Neuron (in vitro differentiated cells): ENCODE measurements around the gene SLC38A9.
"Not testable (repeated sequence)": the region's sequence is repeated elsewhere in the genome, so short reads cannot be mapped to it uniquely, and the experiment has no call there.

ENCODE experiments used
- H2AFZ ChIP-seq: one replicate; pipeline ENCODE4 v1.6.1; 2013; ENCODE audit warnings: low read depth, mild to moderate bottlenecking, inconsistent platforms, low read length, moderate library complexity
- H3K27me3 ChIP-seq: one replicate; pipeline ENCODE4 v1.6.1; 2013; ENCODE audit warnings: low read length; ENCODE audit not compliant: insufficient read depth
- H3K36me3 ChIP-seq: one replicate; pipeline ENCODE4 v1.6.1; 2013; ENCODE audit warnings: low read length; ENCODE audit not compliant: insufficient read depth
- H3K4me1 ChIP-seq: one replicate; pipeline ENCODE4 v1.6.1; 2013; ENCODE audit warnings: low read length; ENCODE audit not compliant: insufficient read depth
- H3K4me3 ChIP-seq: 2 replicates; pipeline ENCODE4 v1.5.1; 2013; ENCODE audit warnings: mild to moderate bottlenecking, low read length, moderate library complexity
- H3K9me3 ChIP-seq: one replicate; pipeline ENCODE4 v1.6.1; 2013; ENCODE audit warnings: low read length

SLC38A9 gene

DNA sequence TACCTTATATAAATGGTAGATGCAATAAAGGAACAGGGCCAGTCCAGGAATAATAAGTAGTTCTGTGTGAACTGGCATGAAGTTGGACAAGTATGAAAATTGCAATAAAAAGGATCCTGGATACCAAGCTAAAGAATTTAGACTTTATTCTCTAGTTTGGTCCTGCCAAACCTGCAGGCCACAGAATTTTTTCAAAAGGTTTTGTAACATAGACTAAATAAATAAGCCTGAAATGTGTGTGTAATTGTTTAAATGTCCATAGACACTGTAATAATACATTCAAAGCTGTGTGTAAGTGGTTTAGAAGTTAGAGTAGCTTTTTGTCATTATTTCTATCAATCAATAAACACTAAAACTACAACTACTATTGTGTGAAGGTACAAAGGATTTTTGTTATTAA is 101.6 kb downstream of the SLC38A9 start:
- Histone ChIP-seq H3K9me3 (no peaks in the 10 kb centered on the region), H3K4me1 (no peaks in the 10 kb centered on the region), H3K27me3 (no peaks in the 10 kb centered on the region), H3K36me3 (no peaks in the 10 kb centered on the region), H2AFZ (no peak overlapping the region), H3K4me3 (no peak overlapping the region)

DNA sequence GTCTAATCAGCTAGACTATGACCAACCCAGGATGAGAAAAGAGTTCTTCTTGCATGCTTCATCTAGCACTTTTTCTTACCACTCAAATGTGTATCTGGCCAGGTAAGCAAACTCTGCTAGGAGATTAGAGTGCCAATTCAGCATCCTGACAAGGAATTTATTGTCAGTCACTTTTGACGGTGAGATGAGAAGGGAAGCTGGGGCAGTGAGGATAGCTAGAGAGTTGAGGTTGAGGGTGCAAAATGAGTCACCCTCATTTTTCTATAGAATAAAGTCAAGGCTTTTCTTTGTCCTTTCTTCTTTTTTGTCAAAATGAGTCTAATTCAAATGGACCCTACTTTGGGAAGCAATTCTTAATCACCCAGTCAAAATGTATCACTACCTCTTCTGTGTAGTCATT is 102.7 kb downstream of the SLC38A9 start:
- Histone ChIP-seq H3K9me3 (no peaks in the 10 kb centered on the region), H3K36me3 (no peaks in the 10 kb centered on the region), H3K4me3 (no peak overlapping the region), H3K27me3 (no peaks in the 10 kb centered on the region), H2AFZ (no peak overlapping the region), H3K4me1 (peaks cover 4% of the 10 kb centered on the region)

DNA sequence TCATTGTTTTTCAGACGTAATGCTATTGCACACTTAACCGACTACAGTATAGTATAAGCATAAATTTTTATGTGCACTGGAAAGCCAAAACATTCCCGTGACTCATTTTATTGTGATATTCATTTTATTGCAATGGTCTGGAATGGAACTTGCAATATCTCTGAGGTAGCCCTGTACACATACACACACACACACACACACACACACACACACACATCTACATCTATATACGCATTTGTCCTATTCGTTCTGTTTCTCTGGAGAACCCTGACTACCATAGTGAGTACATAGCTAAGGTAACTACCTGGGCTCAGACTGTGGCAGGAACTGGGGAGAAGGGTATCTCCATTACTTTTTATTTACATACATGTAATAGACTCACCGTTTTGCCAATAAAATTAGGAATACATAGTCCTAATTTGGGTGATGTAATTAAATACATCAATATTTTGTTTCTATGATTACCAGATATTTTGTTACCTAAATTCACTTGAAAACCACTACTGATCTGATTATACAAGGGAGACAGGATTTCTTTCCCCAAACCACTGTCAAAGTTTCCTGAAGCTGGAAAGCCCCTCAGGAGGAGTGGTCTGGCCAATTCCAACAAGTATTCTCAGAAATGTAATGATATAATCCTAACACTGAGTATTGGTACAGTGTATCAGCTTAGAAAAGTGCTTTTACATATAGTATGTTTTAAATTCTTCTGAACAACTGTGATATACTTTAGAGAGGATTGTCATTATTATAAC is 103.4 kb downstream of the SLC38A9 start:
- Histone ChIP-seq H3K4me3 (no peak overlapping the region), H3K27me3 (no peaks in the 10 kb centered on the region), H2AFZ (no peak overlapping the region), H3K4me1 (peaks cover 8% of the 10 kb centered on the region), H3K36me3 (no peaks in the 10 kb centered on the region), H3K9me3 (no peaks in the 10 kb centered on the region)

DNA sequence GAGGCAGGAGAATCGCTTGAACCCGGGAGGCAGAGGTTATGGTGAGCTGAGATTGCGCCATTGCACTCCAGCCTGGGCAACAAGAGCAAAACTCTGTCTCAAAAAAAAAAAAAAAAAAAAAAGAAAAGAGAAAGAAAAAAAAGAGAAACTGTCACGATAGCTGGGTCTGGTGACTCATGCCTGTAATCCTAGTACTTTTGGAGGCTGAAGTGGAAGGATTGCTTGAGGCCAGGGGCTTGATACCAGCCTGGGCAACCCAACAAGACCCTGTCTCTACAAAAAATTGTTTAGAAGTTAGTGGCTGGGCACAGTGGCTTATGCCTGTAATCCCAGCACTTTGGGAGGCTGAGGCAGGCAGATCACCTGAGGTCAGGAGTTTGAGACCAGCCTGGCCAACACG is 104.8 kb downstream of the SLC38A9 start:
- H3K9me3 ChIP-seq, H3K4me3 ChIP-seq, H3K36me3 ChIP-seq, H2AFZ ChIP-seq, H3K27me3 ChIP-seq: not testable (repeated sequence)
- peaks cover 18% of the 10 kb centered on the region for H3K4me1 ChIP-seq

DNA sequence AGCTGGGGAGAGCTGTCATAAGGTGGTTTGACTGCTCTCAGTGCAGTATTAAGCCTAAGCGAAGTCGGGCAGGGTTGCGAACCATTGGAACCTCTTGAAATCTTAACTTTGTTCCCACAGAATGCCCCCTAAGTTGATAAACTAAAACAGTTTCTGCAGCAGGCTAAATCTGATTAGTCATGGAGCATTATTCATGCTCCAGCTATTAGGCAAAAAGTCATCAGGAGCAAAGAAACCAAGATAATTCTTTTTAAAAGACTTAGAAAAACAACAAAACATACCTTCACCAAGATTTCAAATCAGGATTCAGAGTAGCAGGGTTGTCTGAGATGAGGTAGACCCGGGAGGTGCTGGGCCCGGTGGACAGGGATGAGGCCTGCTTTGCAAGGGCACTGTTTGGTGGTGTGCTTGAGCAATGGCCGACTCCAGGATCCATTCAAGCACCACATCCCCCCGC is 107.5 kb downstream of the SLC38A9 start:
- Histone ChIP-seq H3K4me3 (no peak overlapping the region), H3K36me3 (no peaks in the 10 kb centered on the region), H3K4me1 (peaks cover 38% of the 10 kb centered on the region), H2AFZ (no peak overlapping the region), H3K9me3 (no peaks in the 10 kb centered on the region), H3K27me3 (no peaks in the 10 kb centered on the region)

DNA sequence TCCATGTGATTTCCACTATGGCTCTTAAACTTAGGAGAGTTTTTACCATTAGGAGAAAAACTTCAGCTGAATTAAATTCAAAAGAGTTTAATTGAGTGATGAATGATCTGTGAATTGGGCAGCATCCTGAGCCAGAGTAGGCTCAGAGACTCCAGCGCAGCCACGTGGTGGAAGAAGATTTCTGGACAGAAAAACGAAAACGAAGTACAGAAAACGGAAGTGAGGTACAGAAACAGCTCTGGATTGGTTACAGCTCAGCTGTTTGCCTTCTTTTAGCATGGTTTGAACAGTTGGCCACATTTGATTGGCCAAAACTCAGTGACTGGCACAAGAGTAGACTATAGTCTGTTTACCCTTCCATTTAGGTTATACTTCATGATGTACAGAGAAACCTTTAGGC is 108.2 kb downstream of the SLC38A9 start:
- H3K36me3 ChIP-seq: no peaks in the 10 kb centered on the region
- no peak overlapping the region for H2AFZ ChIP-seq
- no peaks in the 10 kb centered on the region for H3K27me3 ChIP-seq
- no peak overlapping the region for H3K4me3 ChIP-seq
- H3K9me3 ChIP-seq: no peaks in the 10 kb centered on the region
- H3K4me1 ChIP-seq: peaks cover 38% of the 10 kb centered on the region

DNA sequence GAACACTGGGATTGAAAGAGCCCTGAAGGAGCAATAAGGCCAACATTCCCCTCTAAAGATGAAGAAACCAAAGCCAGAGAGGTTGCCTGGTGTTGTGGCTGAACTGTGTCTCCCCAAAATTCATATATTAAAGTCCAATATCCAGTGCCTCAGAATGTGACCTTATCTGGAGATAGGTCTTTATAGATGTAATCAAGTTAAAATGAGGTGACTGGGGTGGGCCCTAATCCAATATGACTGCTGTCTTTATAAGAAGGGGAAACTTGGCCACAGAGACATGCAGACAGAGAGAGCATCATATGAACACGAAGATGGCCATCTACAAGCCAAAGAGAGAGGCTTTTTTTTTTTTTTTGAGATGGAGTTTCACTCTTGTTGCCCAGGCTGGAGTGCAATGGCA is 110.5 kb downstream of the SLC38A9 start:
- H3K4me1 ChIP-seq: peaks cover 38% of the 10 kb centered on the region
- H3K27me3 ChIP-seq: no peaks in the 10 kb centered on the region
- no peaks in the 10 kb centered on the region for H3K9me3 ChIP-seq
- no peak overlapping the region for H3K4me3 ChIP-seq
- H3K36me3 ChIP-seq: no peaks in the 10 kb centered on the region
- H2AFZ ChIP-seq: peak overlapping the region; percentile 81

DNA sequence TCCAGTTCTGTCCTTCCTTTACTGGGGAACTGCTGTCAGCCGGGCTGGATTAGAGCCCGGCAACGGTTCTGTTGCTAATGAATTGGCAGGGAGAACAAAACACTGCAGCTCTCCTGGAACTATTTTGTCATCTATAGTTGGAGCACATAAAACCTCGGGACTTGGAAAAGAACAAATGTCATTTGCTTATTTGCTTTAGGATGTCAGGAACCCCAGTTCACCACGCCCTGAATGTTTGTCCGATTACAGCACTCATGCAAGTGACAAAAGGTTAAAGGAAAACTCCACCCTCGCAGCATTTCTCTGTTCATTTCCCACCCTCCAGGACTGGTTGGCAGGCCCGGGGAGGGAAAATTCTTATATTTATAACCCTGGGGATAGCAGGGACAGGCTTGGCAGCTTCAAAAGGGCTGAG is 110.9 kb downstream of the SLC38A9 start:
- H3K4me1 ChIP-seq: peaks cover 38% of the 10 kb centered on the region
- peak overlapping the region; percentile 12 for H3K4me3 ChIP-seq
- H3K27me3 ChIP-seq: no peaks in the 10 kb centered on the region
- H2AFZ ChIP-seq: peak overlapping the region; percentile 81
- no peaks in the 10 kb centered on the region for H3K36me3 ChIP-seq
- no peaks in the 10 kb centered on the region for H3K9me3 ChIP-seq

DNA sequence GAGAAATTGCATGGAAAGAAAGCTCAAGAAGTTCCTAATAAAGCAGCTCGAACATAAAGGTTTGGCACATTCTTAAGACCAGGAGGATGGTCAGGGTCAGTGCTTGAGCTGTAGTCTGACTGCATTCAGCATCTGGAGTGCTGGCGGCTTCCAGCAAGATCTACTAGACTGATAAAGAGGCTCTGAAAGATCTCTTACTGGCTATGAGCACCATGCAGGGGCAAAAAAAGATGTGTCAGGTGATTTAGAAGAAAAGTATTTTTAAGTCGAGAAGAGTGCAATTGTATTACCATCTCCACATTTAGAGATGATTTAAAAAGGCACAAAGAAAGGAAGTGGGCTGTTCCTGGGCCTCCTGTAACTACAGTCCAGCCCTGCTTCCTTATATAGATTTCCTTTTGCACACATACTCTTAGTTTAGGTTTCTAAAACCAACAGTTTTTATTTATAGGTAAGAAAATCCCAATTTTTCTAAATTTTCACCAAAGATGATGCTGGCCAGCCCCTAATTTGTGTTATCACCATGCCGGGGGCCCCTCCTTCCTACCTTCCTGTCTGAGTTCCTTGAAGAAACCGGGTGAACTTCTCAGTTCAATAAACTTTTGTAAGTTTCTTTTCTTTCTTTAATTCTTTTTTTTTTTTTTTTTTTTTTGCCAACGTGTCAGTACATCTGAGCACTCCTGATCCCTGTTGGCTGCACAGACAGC is 111.5 kb downstream of the SLC38A9 start:
- Histone ChIP-seq H3K9me3 (no peaks in the 10 kb centered on the region), H3K27me3 (no peaks in the 10 kb centered on the region), H2AFZ (peak overlapping the region; percentile 81), H3K36me3 (no peaks in the 10 kb centered on the region), H3K4me1 (peaks cover 38% of the 10 kb centered on the region), H3K4me3 (no peak overlapping the region)

DNA sequence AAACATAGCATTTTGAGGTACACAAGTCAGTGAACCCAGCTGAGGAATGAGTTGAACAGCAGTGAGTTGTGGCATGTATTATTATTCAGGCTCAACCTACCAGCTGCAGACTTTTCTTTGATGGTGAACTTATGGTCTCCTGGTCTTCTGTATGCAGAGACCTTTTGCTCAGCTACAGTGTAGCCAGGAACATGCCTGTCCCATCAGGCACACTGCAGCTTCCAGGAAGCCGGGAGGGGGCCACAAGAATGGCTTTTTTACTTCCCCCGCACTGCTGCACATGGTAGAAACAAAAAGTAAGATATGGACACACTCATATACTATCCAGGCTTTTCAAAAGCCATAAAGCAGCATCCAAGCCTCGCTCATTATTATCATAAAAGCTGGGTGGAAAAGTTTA is 112.0 kb downstream of the SLC38A9 start:
- Histone ChIP-seq H3K4me1 (peaks cover 38% of the 10 kb centered on the region), H3K36me3 (no peaks in the 10 kb centered on the region), H3K9me3 (no peaks in the 10 kb centered on the region), H3K4me3 (no peak overlapping the region), H3K27me3 (no peaks in the 10 kb centered on the region), H2AFZ (peak overlapping the region; percentile 0)

DNA sequence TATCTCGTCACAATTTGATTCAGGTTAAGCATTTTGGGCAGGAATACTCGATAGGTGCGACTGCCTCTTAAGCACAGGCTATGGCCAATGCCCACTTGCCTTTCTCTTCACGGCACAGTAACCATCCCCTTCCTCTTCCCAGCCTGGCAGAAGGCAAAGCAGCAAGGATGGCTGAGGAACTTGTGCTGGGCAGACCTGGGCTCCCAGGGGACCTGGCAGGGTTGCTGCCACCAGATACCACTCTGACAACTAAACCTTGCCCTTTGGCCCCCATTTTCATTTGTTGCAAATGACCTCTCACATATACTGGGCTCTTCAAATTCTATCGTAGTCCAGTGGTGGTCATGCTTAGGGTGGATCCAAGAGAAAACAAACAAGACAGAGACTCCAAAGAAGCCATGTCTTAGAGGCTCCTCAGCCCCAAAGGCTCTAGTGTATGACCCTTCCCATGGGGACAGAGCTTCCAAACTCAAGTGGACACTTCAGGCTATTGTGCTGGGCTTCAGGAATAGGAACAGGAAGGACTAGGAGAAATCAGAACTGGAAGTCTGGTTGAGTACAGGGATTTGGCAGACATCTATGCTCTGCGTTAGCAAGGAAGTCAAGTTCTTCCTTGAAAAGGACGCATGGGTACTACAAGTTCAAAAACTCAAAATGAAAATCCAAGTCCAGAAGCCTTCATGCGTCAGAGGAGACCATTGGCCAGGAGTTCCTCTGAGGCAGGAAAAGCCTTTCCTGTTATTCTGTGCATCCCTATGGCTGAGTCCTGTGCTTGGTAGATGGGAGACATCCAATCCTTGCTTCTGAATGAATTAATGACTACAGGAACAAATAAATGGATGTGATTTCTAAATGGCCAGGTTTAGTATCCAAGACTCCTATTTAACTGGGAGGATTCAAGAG is 112.7 kb downstream of the SLC38A9 start:
- peaks cover 33% of the 10 kb centered on the region for H3K4me1 ChIP-seq

DNA sequence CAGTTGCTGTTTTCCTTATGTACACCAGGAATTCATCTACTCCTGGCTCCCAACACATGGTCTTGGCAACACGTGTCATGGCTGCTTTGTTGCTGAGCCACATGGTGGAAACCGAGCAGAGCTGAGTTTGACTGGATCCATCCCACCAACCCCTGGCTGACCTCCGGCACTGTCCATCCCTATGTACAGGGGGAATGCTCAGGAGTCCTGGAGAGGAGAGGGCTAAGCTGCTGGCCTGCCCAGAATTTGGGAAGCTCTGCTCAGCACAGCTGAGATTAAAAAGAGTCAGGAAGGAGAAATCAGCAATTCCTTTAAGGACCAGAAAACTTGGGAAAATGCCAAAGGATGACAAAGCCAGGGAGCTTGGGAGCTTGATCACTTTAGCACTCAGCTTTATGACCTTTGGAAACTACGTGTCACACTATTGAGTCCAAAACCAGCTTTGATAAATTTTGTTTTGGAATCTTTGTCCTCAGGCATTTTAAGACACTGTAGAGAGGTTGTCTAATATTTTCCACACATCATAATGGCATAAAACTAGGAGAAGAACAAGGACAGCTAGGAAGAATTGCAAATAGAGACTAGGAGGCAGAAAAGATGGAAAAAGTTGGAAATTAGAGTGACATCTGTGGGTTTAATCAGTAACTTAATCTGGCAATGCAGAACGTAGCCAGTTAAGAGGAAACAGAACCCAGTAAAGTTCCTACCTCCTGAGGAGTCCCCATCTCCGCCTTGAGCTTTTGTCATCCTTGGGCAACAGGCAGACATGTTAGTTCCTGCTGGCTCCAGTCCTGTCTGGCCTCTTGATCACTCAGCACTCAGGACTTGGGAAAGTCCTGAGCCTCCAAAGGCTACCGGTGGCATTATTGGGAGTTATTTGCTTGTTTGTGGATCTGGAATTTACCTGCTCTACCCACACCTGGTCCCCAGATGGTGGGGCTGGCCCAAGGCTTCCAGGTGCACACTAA is 114.8 kb downstream of the SLC38A9 start:
- no peak overlapping the region for H3K4me3 ChIP-seq
- no peak overlapping the region for H2AFZ ChIP-seq
- no peaks in the 10 kb centered on the region for H3K27me3 ChIP-seq
- no peaks in the 10 kb centered on the region for H3K36me3 ChIP-seq
- peaks cover 20% of the 10 kb centered on the region for H3K4me1 ChIP-seq
- no peaks in the 10 kb centered on the region for H3K9me3 ChIP-seq

More for the DNA sequence above, 112.7 kb downstream of the SLC38A9 start:
- Histone ChIP-seq H3K36me3 (no peaks in the 10 kb centered on the region), H3K27me3 (no peaks in the 10 kb centered on the region), H2AFZ (no peak overlapping the region), H3K4me3 (no peak overlapping the region), H3K9me3 (no peaks in the 10 kb centered on the region)
